A673 (cell line): ENCODE measurements around the gene CCDC40.

Experiments used
- EZH2 ChIP-seq: fragments of 200-600 bp; sonication (generic); IDR thresholded peaks from 2 replicates; pipeline ENCODE4 v1.6.1; 2017; ENCODE audit warnings: borderline replicate concordance, low read depth, mild to moderate bottlenecking, mixed read lengths, antibody characterized with exemption, low read length; ENCODE audit not compliant: poor library complexity, severe bottlenecking
- TF ChIP-seq, protein P1 (sequence below): fragments of 300-800, 200-600 bp; sonication (generic); conservative IDR thresholded peaks from 2 replicates; pipeline ENCODE4 v1.5.1; 2017; ENCODE audit warnings: low read depth, mild to moderate bottlenecking, antibody characterized with exemption, low read length, moderate library complexity, mixed read lengths

DNA sequence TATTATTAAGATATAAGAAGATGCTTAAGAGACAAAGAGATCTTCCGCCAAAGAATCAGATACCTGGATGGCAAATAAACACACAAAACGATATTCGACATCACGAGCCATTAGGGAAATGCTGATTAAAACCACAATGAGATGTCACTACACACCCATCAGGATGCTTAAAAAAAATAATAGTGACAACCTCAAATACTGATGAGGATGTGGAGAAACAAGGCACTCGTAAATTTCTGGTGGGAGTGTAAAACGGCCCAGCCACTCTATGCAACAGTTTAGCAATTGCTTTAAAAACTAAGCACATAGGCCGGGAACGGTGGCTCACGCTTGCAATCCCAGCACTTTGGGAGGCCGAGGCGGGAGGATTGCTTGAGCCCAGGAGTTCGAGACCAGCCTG is 40.2 kb upstream of the CCDC40 start:
- TF ChIP-seq EZH2 = no peak
- TF ChIP-seq, protein P1, sequence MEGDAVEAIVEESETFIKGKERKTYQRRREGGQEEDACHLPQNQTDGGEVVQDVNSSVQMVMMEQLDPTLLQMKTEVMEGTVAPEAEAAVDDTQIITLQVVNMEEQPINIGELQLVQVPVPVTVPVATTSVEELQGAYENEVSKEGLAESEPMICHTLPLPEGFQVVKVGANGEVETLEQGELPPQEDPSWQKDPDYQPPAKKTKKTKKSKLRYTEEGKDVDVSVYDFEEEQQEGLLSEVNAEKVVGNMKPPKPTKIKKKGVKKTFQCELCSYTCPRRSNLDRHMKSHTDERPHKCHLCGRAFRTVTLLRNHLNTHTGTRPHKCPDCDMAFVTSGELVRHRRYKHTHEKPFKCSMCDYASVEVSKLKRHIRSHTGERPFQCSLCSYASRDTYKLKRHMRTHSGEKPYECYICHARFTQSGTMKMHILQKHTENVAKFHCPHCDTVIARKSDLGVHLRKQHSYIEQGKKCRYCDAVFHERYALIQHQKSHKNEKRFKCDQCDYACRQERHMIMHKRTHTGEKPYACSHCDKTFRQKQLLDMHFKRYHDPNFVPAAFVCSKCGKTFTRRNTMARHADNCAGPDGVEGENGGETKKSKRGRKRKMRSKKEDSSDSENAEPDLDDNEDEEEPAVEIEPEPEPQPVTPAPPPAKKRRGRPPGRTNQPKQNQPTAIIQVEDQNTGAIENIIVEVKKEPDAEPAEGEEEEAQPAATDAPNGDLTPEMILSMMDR = no peak
